ENCODE measurements around the gene C14orf93. TPM values are rescaled to one million over a fixed set of nuclear protein-coding genes. Genes with fewer than 3 reads are reported as not detected.
A peak's percentile ranks its signal among the peaks of the same experiment; 100 is the strongest.

The C14orf93 gene
- total and polyA plus RNA-seq, 9 of the 15 experiments (the other 6 are each of a cell fraction or from before 2014, with no cell fraction given) = 2.2 to 22.4 (median 16.1) TPM

DNA sequence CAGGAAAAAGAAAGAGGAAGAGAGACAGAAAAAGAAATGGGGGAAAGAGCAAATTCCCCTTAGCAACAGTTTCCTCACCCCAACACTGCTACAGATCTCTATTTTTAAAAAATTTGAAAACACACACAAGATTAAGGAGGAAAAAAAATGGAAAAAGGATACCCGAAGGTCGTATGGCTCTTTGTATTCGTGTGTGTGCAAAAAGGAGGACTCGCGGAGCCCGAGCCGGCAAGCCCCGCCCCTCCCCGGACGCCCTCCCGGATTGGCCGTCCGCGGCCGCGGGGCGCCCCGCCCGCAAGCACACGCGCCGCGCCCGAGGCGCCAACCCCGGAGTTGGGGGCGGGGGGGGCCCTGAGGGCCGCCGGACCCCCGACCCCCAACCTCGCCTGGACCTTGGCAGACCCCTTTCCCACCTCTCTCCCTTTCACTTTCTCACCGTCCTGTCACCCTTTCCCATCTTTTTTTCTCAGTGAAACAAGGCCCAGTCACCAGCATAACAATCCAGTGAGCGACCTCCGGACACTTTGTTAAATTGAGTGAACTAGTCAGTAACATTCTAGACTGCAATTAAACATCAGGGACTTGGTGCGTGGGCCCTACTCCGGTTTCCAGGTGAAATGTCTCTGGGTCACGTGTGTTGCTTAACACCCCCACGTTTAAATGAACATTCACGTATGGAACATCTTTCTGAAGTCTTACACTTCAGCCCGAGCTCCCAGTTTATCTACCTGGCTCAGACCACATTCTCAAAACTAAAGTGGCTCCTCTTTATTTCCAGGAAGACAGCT lies at the start of gene C14orf93 (continued):
- TF ChIP-seq MTA3 (IDR thresholded peaks at IDR 0.05; ENCODE audit: borderline replicate concordance) = peak; percentile 75; the same call in 1 of the 2 replicates
- no peak for TF ChIP-seq CBX3 (IDR thresholded peaks at IDR 0.05; ENCODE audit: borderline replicate concordance in 1 of 2, low read length in 2 of 2)
- TF ChIP-seq ZNF583 (CRISPR knock-in tag; IDR thresholded peaks at IDR 0.05) = no peak
- peak; percentile 33 for TF ChIP-seq CBFA2T2 (conservative IDR thresholded peaks at IDR 0.05)
- peak; percentile 68 for TF ChIP-seq SUPT5H (IDR thresholded peaks at IDR 0.05)
- TF ChIP-seq TBP (optimal IDR thresholded peaks at IDR 0.05; ENCODE audit: low read depth, low read length) = peak; percentile 61
- TF ChIP-seq, protein P1, sequence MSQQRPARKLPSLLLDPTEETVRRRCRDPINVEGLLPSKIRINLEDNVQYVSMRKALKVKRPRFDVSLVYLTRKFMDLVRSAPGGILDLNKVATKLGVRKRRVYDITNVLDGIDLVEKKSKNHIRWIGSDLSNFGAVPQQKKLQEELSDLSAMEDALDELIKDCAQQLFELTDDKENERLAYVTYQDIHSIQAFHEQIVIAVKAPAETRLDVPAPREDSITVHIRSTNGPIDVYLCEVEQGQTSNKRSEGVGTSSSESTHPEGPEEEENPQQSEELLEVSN (IDR thresholded peaks at IDR 0.05; ENCODE audit: borderline replicate concordance in 1 of 2, extremely low read depth in 1 of 2, insufficient read depth in 1 of 2, insufficient read length in 1 of 2, low read depth in 1 of 2, low read length in 1 of 2, poor library complexity in 1 of 2, severe bottlenecking in 1 of 2) = peak; percentile 69 to 94
- no peak for TF ChIP-seq ZNF23 (CRISPR knock-in tag; IDR thresholded peaks at IDR 0.05)
- 0 out of 2 replicates have a peak, but pooled peaks have one; percentile 22 for TF ChIP-seq MEF2A (IDR thresholded peaks at IDR 0.05; ENCODE audit: control insufficient read depth, low read depth, low read length)
- no peak for TF ChIP-seq NFATC3 (IDR thresholded peaks at IDR 0.05)
- TF ChIP-seq, protein P2, sequence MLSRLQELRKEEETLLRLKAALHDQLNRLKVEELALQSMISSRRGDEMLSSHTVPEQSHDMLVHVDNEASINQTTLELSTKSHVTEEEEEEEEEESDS (CRISPR knock-in tag; IDR thresholded peaks at IDR 0.05) = no peak
- TF ChIP-seq LCOR (CRISPR knock-in tag; IDR thresholded peaks at IDR 0.05) = peak; percentile 36; the same call in 1 of the 2 replicates
- TF ChIP-seq ARID2 (IDR thresholded peaks at IDR 0.05) = peak; percentile 96; the same call in 1 of the 2 replicates
- TF ChIP-seq ZNF644 (tag; IDR thresholded peaks at IDR 0.05; ENCODE audit: low read depth) = no peak
- TF ChIP-seq RBM39 (optimal IDR thresholded peaks at IDR 0.05; ENCODE audit: low read depth, low read length) = no peak
- TF ChIP-seq ZNF3 (CRISPR knock-in tag; IDR thresholded peaks at IDR 0.05) = no peak
- peak in 1 of 3 experiments; percentile 54 for TF ChIP-seq YY1 (IDR thresholded peaks at IDR 0.05; ENCODE audit: borderline replicate concordance in 1 of 3, control insufficient read depth in 1 of 3, extremely low read depth in 1 of 3, insufficient read depth in 3 of 3, insufficient read length in 1 of 3, insufficient replicate concordance in 2 of 3, low read depth in 1 of 3, low read length in 2 of 3)
- no peak for TF ChIP-seq JUNB (CRISPR knock-in tag; conservative IDR thresholded peaks at IDR 0.05)
- no peak for TF ChIP-seq NR4A1 (CRISPR knock-in tag; IDR thresholded peaks at IDR 0.05)
- peak; percentile 80 for TF ChIP-seq NR4A1 (tag; IDR thresholded peaks at IDR 0.05)
- no peak for TF ChIP-seq PURB (CRISPR knock-in tag; IDR thresholded peaks at IDR 0.05; ENCODE audit: low read depth)
- TF ChIP-seq ZKSCAN8 (CRISPR knock-in tag; IDR thresholded peaks at IDR 0.05) = no peak
- no peak for TF ChIP-seq TSC22D4 (tag; IDR thresholded peaks at IDR 0.05)
- no peak for TF ChIP-seq ZNF263 (CRISPR knock-in tag; IDR thresholded peaks at IDR 0.05; ENCODE audit: borderline replicate concordance)
- peak; percentile 100 for TF ChIP-seq ZBTB7A (IDR thresholded peaks at IDR 0.05; ENCODE audit: borderline replicate concordance, control insufficient read depth, low read depth, low read length)
- TF ChIP-seq, protein P3, sequence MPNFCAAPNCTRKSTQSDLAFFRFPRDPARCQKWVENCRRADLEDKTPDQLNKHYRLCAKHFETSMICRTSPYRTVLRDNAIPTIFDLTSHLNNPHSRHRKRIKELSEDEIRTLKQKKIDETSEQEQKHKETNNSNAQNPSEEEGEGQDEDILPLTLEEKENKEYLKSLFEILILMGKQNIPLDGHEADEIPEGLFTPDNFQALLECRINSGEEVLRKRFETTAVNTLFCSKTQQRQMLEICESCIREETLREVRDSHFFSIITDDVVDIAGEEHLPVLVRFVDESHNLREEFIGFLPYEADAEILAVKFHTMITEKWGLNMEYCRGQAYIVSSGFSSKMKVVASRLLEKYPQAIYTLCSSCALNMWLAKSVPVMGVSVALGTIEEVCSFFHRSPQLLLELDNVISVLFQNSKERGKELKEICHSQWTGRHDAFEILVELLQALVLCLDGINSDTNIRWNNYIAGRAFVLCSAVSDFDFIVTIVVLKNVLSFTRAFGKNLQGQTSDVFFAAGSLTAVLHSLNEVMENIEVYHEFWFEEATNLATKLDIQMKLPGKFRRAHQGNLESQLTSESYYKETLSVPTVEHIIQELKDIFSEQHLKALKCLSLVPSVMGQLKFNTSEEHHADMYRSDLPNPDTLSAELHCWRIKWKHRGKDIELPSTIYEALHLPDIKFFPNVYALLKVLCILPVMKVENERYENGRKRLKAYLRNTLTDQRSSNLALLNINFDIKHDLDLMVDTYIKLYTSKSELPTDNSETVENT (CRISPR knock-in tag; IDR thresholded peaks at IDR 0.05) = 0 out of 2 replicates have a peak, but pooled peaks have one; percentile 31
